ENCODE measurements around the gene SORCS2. TPM values are rescaled to one million over a fixed set of nuclear protein-coding genes. Genes with fewer than 3 reads are reported as not detected.
A peak's percentile ranks its signal among the peaks of the same experiment; 100 is the strongest.

The SORCS2 gene
- total RNA-seq, 4 donors from 2014 or later: 1.1 to 2.5 (median 2.0) TPM

DNA sequence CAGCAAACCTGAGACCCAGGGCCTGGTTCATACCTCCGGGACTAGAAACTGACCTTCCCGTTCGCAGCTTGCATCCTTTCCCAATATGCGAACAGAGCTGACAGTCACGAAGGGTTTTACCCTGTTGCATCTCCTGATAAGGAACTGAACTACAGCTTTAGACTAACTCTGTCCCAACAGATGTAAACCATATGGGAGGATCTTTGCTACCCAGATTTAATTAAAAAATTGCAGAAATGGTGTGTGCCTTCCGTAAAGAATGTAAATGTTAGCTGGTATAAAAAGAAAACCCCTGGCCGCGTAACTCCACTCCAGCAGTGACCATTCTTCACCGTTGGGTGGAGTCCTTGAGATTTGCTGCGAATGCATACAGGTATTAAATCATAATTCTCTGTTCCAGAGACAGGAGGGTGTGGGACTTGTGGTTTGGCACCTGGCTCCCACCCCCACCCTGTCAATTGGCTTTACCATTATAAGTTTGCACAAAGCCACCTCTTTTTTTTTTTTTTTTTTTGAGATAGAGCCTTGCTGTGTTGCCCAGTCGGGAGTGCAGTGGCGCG is 40.6 kb upstream of the SORCS2 start:
- TF ChIP-seq CTCF (IDR thresholded peaks at IDR 0.05) (peak in 1 of 6 experiments; percentile 29), POLR2A (IDR thresholded peaks at IDR 0.05) (no peak)
- no peaks in the 10 kb centered on the region for H3K9me3 ChIP-seq
- no peak overlapping the region for H3K27ac ChIP-seq
- 66 to 77% methylated on average over 13 of the region's 13 CpGs for WGBS, 2 donors
- H3K36me3 ChIP-seq: no peaks in the 10 kb centered on the region
- intact Hi-C loops (cut with DNase I): no loop called here
- DNase-seq: no peak
- H3K4me1 ChIP-seq: peaks cover 4 to 36% (median 12%) of the 10 kb centered on the region in 3 donors
- H3K4me3 ChIP-seq: no peak overlapping the region
- H3K27me3 ChIP-seq: peaks cover 0 to 29% (median 0%) of the 10 kb centered on the region in 4 donors

GRCh38 chr4:7153711-7154110 is 38.6 kb upstream of the SORCS2 start:
- no peak for DNase-seq
- Histone ChIP-seq H3K27me3 (peaks cover 0 to 18% (median 0%) of the 10 kb centered on the region in 4 donors), H3K27ac (no peak overlapping the region), H3K36me3 (no peaks in the 10 kb centered on the region), H3K4me3 (no peak overlapping the region), H3K4me1 (peaks cover 4 to 35% (median 12%) of the 10 kb centered on the region in 3 donors), H3K9me3 (no peaks in the 10 kb centered on the region)
- intact Hi-C loops (cut with DNase I): no loop called here
- 86 to 87% methylated on average over 5 to 6 of the region's 7 CpGs for WGBS, 2 donors
- no peak for TF ChIP-seq CTCF (IDR thresholded peaks at IDR 0.05)

GRCh38 chr4:7154351-7154981 is 37.9 kb upstream of the SORCS2 start:
- no peak for DNase-seq

DNA sequence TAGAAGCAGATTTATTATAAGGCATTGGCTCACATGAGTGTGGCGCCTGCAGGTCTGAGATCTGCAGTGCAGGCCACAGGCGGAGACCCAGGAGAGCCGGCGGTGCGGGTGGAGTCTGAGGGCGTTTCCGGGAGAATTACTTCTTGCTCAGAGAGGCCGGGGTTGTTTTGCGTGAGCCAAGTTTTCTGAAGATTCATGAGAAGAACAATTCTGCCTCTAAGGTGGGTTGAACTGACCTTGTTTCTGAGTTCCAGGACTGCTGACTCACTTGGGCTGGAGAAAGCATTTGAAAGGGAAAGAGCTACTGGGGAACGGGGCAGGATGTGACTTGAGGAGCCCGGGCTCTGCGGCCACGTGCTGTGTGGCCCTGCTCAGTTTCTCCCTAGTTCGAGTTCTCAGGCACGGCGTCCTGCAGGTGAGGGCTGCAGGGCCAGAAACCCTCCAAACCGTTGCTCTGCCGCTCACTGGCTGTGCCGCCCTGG is 36.7 kb upstream of the SORCS2 start:
- WGBS, 2 donors: 40 to 41% methylated on average over 18 to 19 of the region's 19 CpGs
- no peaks in the 10 kb centered on the region for H3K36me3 ChIP-seq
- H3K27me3 ChIP-seq: peaks cover 0 to 3% (median 0%) of the 10 kb centered on the region in 4 donors
- peak overlapping the region in 3 of 4 donors; percentile 55 to 59 (median 56) for H3K27ac ChIP-seq
- peaks cover 4 to 21% (median 12%) of the 10 kb centered on the region in 3 donors for H3K4me1 ChIP-seq
- no peaks in the 10 kb centered on the region for H3K9me3 ChIP-seq
- peak in 2 of 6 experiments; percentile 12 to 24 for TF ChIP-seq CTCF (IDR thresholded peaks at IDR 0.05)
- TF ChIP-seq POLR2A (IDR thresholded peaks at IDR 0.05): no peak
- intact Hi-C loops (cut with DNase I): no loop called here
- H3K4me3 ChIP-seq: no peak overlapping the region
- DNase-seq: no peak

More at GRCh38 chr4:7154351-7154981, 37.9 kb upstream of the SORCS2 start:
- TF ChIP-seq CTCF (IDR thresholded peaks at IDR 0.05): no peak
- TF ChIP-seq POLR2A (IDR thresholded peaks at IDR 0.05): no peak
- Histone ChIP-seq H3K4me3 (no peak overlapping the region), H3K36me3 (no peaks in the 10 kb centered on the region), H3K27ac (no peak overlapping the region), H3K9me3 (no peaks in the 10 kb centered on the region), H3K27me3 (peaks cover 0 to 13% (median 0%) of the 10 kb centered on the region in 4 donors), H3K4me1 (peaks cover 4 to 32% (median 12%) of the 10 kb centered on the region in 3 donors)
- intact Hi-C loops (cut with DNase I): no loop called here
- 69 to 95% methylated on average over 9 to 15 of the region's 18 CpGs for WGBS, 2 donors

GRCh38 chr4:7156328-7156727 is 36.0 kb upstream of the SORCS2 start:
- peaks cover 4 to 21% (median 12%) of the 10 kb centered on the region in 3 donors for H3K4me1 ChIP-seq
- no peaks in the 10 kb centered on the region for H3K9me3 ChIP-seq
- peaks cover 0 to 3% (median 0%) of the 10 kb centered on the region in 4 donors for H3K27me3 ChIP-seq
- intact Hi-C loops (cut with DNase I): no loop called here
- peak overlapping the region in 2 of 4 donors; percentile 55 to 56 for H3K27ac ChIP-seq
- WGBS, 2 donors: 60 to 75% methylated on average over 12 of the region's 12 CpGs
- no peaks in the 10 kb centered on the region for H3K36me3 ChIP-seq
- DNase-seq: no peak
- no peak overlapping the region for H3K4me3 ChIP-seq
- TF ChIP-seq POLR2A (IDR thresholded peaks at IDR 0.05) (no peak), CTCF (IDR thresholded peaks at IDR 0.05) (no peak)

Measured in esophagus squamous epithelium (tissue), 5 donors.